ENCODE results near the gene SETBP1.

SETBP1 gene

DNA sequence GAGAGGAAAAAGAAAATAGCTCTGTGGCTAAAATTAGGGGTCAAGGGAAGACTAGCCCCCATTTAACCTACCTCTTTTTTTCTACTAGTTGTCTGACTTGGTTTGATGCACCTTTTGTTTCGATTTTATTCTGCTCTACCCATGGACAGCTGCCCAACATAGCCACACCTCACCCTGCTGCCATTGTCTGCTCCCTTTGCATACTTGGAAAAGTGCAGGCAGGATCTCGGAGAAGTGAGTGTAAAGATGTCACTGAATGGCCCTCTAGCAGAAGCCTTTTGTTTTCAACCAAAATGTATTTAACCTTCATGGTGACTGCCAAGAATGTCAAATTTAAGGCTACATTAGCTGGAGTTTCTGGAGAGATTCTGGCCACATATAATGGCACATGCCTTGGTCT, 62.9 kb downstream of the SETBP1 start:
- no peak for DNase-seq (ENCODE audit: low spot score)
- TF ChIP-seq, protein P1, sequence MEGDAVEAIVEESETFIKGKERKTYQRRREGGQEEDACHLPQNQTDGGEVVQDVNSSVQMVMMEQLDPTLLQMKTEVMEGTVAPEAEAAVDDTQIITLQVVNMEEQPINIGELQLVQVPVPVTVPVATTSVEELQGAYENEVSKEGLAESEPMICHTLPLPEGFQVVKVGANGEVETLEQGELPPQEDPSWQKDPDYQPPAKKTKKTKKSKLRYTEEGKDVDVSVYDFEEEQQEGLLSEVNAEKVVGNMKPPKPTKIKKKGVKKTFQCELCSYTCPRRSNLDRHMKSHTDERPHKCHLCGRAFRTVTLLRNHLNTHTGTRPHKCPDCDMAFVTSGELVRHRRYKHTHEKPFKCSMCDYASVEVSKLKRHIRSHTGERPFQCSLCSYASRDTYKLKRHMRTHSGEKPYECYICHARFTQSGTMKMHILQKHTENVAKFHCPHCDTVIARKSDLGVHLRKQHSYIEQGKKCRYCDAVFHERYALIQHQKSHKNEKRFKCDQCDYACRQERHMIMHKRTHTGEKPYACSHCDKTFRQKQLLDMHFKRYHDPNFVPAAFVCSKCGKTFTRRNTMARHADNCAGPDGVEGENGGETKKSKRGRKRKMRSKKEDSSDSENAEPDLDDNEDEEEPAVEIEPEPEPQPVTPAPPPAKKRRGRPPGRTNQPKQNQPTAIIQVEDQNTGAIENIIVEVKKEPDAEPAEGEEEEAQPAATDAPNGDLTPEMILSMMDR (IDR thresholded peaks at IDR 0.05; ENCODE audit: extremely low read depth, missing control alignments) = no peak

DNA sequence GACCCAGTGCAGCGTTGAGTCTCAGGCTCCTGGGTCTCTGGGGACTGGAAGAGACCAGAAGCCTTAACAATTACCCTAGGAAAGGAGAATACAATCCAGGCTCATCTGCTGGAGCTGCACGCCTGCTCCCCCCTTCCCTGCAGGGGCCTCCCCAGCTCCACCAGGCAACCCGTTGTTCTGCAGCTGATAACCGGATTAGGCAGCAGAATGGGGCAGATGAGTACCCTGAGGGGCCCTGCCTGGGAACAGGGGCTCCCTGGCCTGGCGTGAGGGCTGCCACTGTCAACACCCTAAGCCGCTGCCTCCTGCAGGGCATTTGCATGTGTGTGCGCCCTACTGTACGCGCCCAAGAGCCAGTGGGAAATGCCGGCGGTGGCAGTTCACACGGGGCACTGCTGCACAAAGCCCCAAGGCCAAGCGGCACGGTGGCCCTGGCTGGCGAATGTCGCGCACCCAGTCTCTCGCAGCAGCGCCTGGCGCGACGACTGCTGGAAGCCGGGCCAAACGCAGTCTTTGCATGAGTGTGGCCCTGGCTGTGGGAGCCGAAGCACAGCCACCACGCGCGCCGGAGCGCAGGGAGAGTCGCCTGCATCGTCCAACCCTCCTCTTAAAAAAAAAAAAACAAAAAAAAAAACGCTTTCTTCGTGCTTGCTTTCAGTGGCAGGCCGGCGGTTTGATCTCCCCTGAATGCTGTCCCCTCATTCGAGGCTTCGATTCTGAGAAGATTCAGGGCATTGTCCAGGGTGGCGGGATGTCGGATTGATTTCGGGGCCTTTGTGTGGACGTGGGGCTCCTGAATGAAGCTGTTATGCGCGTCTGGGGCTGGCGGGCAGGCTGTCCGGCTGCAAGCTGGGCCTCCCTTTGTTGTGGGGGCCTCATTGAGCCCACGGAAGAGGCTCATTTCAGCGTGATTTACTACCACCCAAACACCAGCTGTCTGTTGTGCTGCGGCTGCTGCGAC, 63.8 kb downstream of the SETBP1 start:
- TF ChIP-seq, protein P1 (IDR thresholded peaks at IDR 0.05; ENCODE audit: extremely low read depth, missing control alignments) = no peak
- no peak for DNase-seq (ENCODE audit: low spot score)

DNA sequence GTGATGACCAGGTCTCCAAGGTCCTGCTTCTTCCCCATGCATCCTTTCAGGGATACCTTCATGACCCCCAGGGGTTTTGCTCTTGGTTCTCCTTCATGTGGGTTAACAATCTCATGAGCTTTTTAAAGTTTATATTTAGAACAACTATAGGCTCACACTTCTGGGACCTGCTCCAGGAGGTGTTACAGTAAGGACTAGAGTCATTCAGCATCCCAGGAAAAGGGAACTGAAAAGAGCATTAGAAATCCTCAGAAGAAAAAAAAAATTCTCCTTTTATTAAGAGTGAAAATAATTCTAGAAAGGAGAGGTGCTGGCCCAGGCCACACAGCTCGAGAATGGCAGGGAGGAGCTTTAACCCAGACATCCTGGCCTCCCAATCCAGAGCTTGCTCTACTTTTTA, 66.5 kb downstream of the SETBP1 start:
- DNase-seq (ENCODE audit: low spot score) = no peak
- TF ChIP-seq, protein P1 (IDR thresholded peaks at IDR 0.05; ENCODE audit: extremely low read depth, missing control alignments) = no peak

DNA sequence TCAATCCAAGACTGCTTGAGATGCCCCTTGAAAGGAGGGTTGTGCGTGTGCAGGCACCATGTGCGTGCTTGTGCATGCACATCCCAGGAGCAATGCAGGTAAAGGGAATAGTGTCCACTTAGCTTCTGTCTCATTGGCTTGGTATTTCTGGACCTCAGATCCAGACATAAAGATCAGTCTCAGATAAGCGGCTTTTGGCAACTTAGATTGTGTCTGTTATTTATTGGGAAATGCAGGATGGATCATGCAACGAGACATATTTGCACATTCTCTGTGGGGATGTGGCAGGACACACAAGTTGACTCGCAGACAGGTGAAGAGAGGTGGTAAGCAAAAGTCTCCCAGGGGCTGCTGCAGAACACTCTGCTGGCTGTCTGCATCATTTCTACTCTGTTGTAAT, 67.9 kb downstream of the SETBP1 start:
- TF ChIP-seq, protein P1 (IDR thresholded peaks at IDR 0.05; ENCODE audit: extremely low read depth, missing control alignments) = no peak
- DNase-seq (ENCODE audit: low spot score) = no peak

DNA sequence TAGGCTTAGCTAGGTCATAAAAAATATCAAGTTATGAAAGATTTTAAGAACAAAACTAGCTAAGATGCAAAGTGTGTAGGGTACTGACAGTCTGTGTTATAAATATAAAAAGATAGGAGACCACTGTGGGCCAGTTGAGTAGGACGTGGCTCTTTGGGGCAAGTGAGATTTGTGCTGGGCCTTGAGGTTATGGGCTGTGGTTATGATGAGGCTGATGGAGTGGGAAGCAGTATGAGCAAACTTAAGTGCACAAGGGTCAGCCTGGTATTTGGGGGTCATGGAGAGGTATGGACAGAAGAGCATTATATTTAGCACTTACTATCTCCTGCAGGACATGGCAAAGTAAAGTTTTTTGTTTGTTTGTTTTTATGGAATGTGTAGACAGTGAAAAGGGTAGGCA, 70.1 kb downstream of the SETBP1 start:
- DNase-seq (ENCODE audit: low spot score) = no peak
- TF ChIP-seq, protein P1 (IDR thresholded peaks at IDR 0.05; ENCODE audit: extremely low read depth, missing control alignments) = no peak

DNA sequence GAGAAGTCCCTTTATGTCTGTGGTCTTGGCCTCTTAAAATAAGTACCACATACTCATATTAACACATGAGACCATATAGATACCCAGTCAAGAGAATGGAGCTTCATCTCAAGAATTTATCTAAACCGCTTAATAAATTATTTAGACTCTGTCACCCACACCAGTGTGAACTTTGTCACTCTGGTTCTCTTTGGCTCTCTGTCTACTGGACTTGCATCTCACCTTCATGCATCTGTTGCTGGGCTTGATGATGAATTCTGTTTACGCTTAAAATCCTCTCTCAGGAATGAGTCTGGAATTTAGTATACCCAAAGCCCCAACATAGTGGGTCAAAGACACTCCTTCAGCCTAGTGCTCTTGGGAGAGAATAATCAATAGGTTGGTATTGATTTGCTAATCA, 73.9 kb downstream of the SETBP1 start:
- TF ChIP-seq, protein P1 (IDR thresholded peaks at IDR 0.05; ENCODE audit: extremely low read depth, missing control alignments) = no peak
- no peak for DNase-seq (ENCODE audit: low spot score)

DNA sequence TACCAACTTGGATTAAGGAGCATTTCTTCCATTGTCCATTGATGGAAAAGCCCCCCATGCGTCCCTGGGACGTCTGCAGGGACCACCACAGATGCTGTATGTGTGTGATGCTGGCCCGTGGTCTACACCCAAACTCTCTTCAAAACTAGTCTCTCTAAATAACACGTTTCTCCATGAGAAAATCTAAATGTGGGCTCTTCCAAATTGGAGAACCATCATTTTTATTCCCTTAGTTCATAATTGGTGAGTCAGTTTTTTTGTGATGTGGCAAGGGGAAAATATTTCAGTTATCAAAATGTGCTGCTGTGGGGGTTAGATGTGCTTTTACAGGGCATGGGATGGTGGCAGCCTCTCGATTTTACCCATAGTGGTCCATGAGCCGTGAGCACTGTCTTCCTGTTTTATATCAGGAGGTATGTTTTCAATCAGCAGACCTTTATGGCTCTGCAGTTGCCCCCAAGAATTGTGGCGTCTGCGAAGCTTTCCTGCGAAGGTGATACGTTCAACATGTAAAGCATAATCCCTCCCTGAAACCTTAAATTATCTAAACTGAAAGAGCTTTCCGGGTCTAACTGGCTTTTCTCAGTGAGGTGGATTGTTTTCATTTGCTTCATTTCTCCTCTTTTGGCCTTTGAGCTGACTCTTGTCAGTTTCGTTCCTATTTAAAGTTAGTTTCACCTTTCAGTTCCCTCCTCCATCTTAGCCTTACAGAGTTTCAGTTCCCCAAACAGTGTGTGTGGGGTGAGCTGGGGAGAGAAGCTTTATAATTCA, 78.4 kb downstream of the SETBP1 start:
- DNase-seq (ENCODE audit: low spot score) = peak; percentile 78
- TF ChIP-seq, protein P1 (IDR thresholded peaks at IDR 0.05; ENCODE audit: extremely low read depth, missing control alignments) = no peak

Data from GM20000 (cell line).